HCT116 (cell line): Measurements from ENCODE around the gene RAB32.
"Not testable (repeated sequence)": the region's sequence is repeated elsewhere in the genome, so short reads cannot be mapped to it uniquely, and the experiment has no call there.

Experiments used
- EZH2 ChIP-seq: fragments of 200-600 bp; sonication (generic); IDR thresholded peaks from 2 replicates; pipeline ENCODE4 v1.6.1; 2017; ENCODE audit warnings: antibody characterized with exemption, mixed run types
- YY1 ChIP-seq: IDR thresholded peaks from 2 replicates; pipeline ENCODE4 v1.6.1; 2011; ENCODE audit warnings: low read length, low read depth, moderate library complexity, mild to moderate bottlenecking; ENCODE audit not compliant: insufficient replicate concordance; ENCODE audit errors: extremely low read depth

DNA sequence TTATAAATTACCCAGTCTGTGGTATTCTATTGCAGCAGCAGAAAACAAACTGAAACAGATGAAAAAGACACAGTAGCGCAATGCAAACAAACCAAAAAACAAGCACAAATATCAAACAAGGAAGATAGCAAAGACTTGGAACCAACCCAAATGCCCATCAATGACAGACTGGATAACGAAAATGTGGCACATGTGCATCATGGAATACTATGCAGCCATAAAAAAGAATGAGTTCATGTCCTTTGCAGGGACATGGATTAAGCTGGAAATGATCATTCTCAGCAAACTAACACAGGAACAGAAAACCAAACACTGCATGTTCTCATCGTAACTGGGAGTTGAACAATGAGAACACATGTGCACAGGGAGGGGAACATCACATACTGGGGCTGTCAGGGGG, 25.0 kb downstream of the RAB32 start:
- TF ChIP-seq EZH2, YY1: not testable (repeated sequence)
